ENCODE results near the gene PEX1. TPM values are rescaled to one million over a fixed set of nuclear protein-coding genes. Genes with fewer than 3 reads are reported as not detected.
"Not testable (repeated sequence)": the region's sequence is repeated elsewhere in the genome, so short reads cannot be mapped to it uniquely, and the experiment has no call there.

The PEX1 gene
- polyA plus RNA-seq, 3 donors, result 2.8 to 10.8 (median 2.9) TPM

GRCh38 chr7:92446869-92447344 lies 81.4 kb downstream of the PEX1 start:
- Histone ChIP-seq H2AFZ (ENCODE audit: insufficient read depth, low read depth, low read length, poor library complexity, severe bottlenecking) (peak overlapping the region; percentile 97), H3K27me3 (ENCODE audit: control insufficient read depth in 2 of 2, insufficient read depth in 2 of 2, low read length in 2 of 2) (no peaks in the 10 kb centered on the region), H3K4me2 (replicated peaks; ENCODE audit: extremely low read depth, low read length, poor library complexity, severe bottlenecking) (peak overlapping the region; percentile 79), H3K9me3 (replicated peaks in 1 of 2; ENCODE audit: control insufficient read depth in 1 of 2, insufficient read depth in 1 of 2, low read length in 2 of 2) (no peaks in the 10 kb centered on the region), H3K4me1 (ENCODE audit: control insufficient read depth in 1 of 2, insufficient read depth in 2 of 2, low read length in 2 of 2) (peaks cover 5 to 7% of the 10 kb centered on the region in 2 donors), H4K20me1 (ENCODE audit: insufficient read depth, low read length) (no peaks in the 10 kb centered on the region), H3K4me3 (replicated peaks in 1 of 3; ENCODE audit: low read depth in 2 of 3, low read length in 3 of 3) (peak overlapping the region; percentile 80 to 92 (median 86)), H3K27ac (ENCODE audit: low read depth in 1 of 2, low read length in 2 of 2) (peak overlapping the region; percentile 77 to 97), H3K9ac (ENCODE audit: insufficient read depth, low read length, poor library complexity, severe bottlenecking) (peak overlapping the region; percentile 99), H3K79me2 (ENCODE audit: insufficient read depth, low read length) (peaks cover 30% of the 10 kb centered on the region), H3K36me3 (replicated peaks in 1 of 2; ENCODE audit: control insufficient read depth in 1 of 2, insufficient read depth in 2 of 2, low read length in 2 of 2) (peaks cover 20 to 23% of the 10 kb centered on the region in 2 donors)
- peaks cover 9% of the 10 kb centered on the region for H3K4me1 Mint-ChIP-seq
- WGBS (ENCODE audit: insufficient coverage), result 40% methylated on average over 13 of the region's 21 CpGs
- peak overlapping the region in 6 of 7 donors; percentile 15 to 91 (median 86) for H3K27ac Mint-ChIP-seq
- no peaks in the 10 kb centered on the region for H3K27me3 Mint-ChIP-seq (ENCODE audit: low read depth in 3 of 3)
- no peak for DNase-seq
- intact Hi-C loops (cut with micrococcal nuclease), result loop anchor here (5.0 to 10.0 kb wide), 4 partner anchors 80 to 312 kb away; partner anchors contain the start of genes ANKIB1 (in 2 of the 2), KRIT1 (in 2 of the 2), CYP51A1 (in 1 of the 2) and PEX1 (in 1 of the 2)
- H3K4me3 Mint-ChIP-seq, result peak overlapping the region in 1 of 2 donors; percentile 82
- peak; percentile 93 for TF ChIP-seq CTCF (IDR thresholded peaks at IDR 0.05)
- H3K36me3 Mint-ChIP-seq, result peaks cover 20 to 23% of the 10 kb centered on the region in 2 donors
- peaks cover 4 to 9% (median 7%) of the 10 kb centered on the region in 7 donors for H3K9me3 Mint-ChIP-seq

- not testable (repeated sequence) for H2AFZ ChIP-seq (ENCODE audit: insufficient read depth, low read depth, low read length, poor library complexity, severe bottlenecking); H3K4me2 ChIP-seq (replicated peaks; ENCODE audit: extremely low read depth, low read length, poor library complexity, severe bottlenecking); H3K27me3 Mint-ChIP-seq (ENCODE audit: low read depth in 3 of 3); H3K4me1 Mint-ChIP-seq; H3K36me3 Mint-ChIP-seq; H3K9me3 Mint-ChIP-seq; H3K4me3 ChIP-seq (replicated peaks in 1 of 3; ENCODE audit: low read depth in 2 of 3, low read length in 3 of 3); H3K27me3 ChIP-seq (ENCODE audit: control insufficient read depth in 2 of 2, insufficient read depth in 2 of 2, low read length in 2 of 2); DNase-seq; H3K79me2 ChIP-seq (ENCODE audit: insufficient read depth, low read length); H3K9ac ChIP-seq (ENCODE audit: insufficient read depth, low read length, poor library complexity, severe bottlenecking); H3K9me3 ChIP-seq (replicated peaks in 1 of 2; ENCODE audit: control insufficient read depth in 1 of 2, insufficient read depth in 1 of 2, low read length in 2 of 2); H3K4me3 Mint-ChIP-seq; H3K27ac Mint-ChIP-seq; H4K20me1 ChIP-seq (ENCODE audit: insufficient read depth, low read length); H3K36me3 ChIP-seq (replicated peaks in 1 of 2; ENCODE audit: control insufficient read depth in 1 of 2, insufficient read depth in 2 of 2, low read length in 2 of 2); H3K27ac ChIP-seq (ENCODE audit: low read depth in 1 of 2, low read length in 2 of 2); H3K4me1 ChIP-seq (ENCODE audit: control insufficient read depth in 1 of 2, insufficient read depth in 2 of 2, low read length in 2 of 2)
- intact Hi-C loops (cut with micrococcal nuclease), result loop anchor here in 1 of 2 donors (10.0 kb wide), 2 partner anchors 198 to 308 kb away; partner anchors contain the start of genes ANKIB1, CYP51A1 and KRIT1
- 100% methylated on average over 1 of the region's 2 CpGs for WGBS (ENCODE audit: insufficient coverage)
These were observed 85.6 kb downstream of the PEX1 start for GRCh38 chr7:92442720-92443119.

All from CD14-positive monocyte (primary cell).